KMS-11 (cell line): ENCODE data around the gene SYVN1.

Source experiments
- H2AFZ ChIP-seq: fragments of 200-600 bp; sonication (generic); 2 replicates; pipeline ENCODE4 v1.6.1; 2016; ENCODE audit warnings: antibody characterized with exemption, mixed run types, low read depth
- H3K27ac ChIP-seq: fragments of 200-600 bp; sonication (generic); 2 replicates; pipeline ENCODE4 v1.6.1; 2016; ENCODE audit warnings: mild to moderate bottlenecking, mixed run types
- H3K27me3 ChIP-seq: fragments of 200-600 bp; sonication (generic); 2 replicates; pipeline ENCODE4 v1.6.1; 2017; ENCODE audit warnings: mild to moderate bottlenecking, low read depth, mixed run types, moderate library complexity; ENCODE audit not compliant: insufficient read depth
- H3K36me3 ChIP-seq: fragments of 200-600 bp; sonication (generic); 2 replicates; pipeline ENCODE4 v1.6.1; 2017; ENCODE audit warnings: mild to moderate bottlenecking, mixed run types; ENCODE audit not compliant: insufficient read depth
- H3K4me1 ChIP-seq: fragments of 200-600 bp; sonication (generic); 2 replicates; pipeline ENCODE4 v1.6.1; 2016; ENCODE audit warnings: mild to moderate bottlenecking, low read depth, mixed run types; ENCODE audit not compliant: poor library complexity, severe bottlenecking
- H3K4me2 ChIP-seq: fragments of 200-600 bp; sonication (generic); 2 replicates; pipeline ENCODE4 v1.7.0; 2016; ENCODE audit warnings: mild to moderate bottlenecking, mixed run types
- H3K4me3 ChIP-seq: fragments of 200-600 bp; sonication (generic); IDR thresholded peaks from 2 replicates; pipeline ENCODE4 v1.6.1; 2017; ENCODE audit warnings: low read depth, low read length, mixed read lengths; ENCODE audit not compliant: insufficient read depth
- H3K79me2 ChIP-seq: fragments of 200-600 bp; sonication (generic); 2 replicates; pipeline ENCODE4 v1.6.1; 2016; ENCODE audit warnings: low read depth, mixed run types; ENCODE audit not compliant: insufficient read depth
- H3K9ac ChIP-seq: fragments of 200-600 bp; sonication (generic); 2 replicates; pipeline ENCODE4 v1.6.1; 2016; ENCODE audit warnings: mild to moderate bottlenecking, mixed run types
- H4K20me1 ChIP-seq: fragments of 200-600 bp; sonication (generic); 2 replicates; pipeline ENCODE4 v1.6.1; 2016; ENCODE audit warnings: mild to moderate bottlenecking, mixed run types; ENCODE audit not compliant: insufficient read depth
- TF ChIP-seq, protein P1 (sequence below): fragments of 200-600 bp; sonication (generic); conservative IDR thresholded peaks from 2 replicates; pipeline ENCODE4 v1.6.1; 2017; ENCODE audit warnings: low read depth, mild to moderate bottlenecking, antibody characterized with exemption, low read length, moderate library complexity, mixed read lengths

The SYVN1 gene

GRCh38 chr11:65134240-65134951 is at the start of gene SYVN1:
SYVN1 (minus strand) TSS chr11:65134519; CDS start chr11:65133601, 918 bp downstream.
- TF ChIP-seq, protein P1, sequence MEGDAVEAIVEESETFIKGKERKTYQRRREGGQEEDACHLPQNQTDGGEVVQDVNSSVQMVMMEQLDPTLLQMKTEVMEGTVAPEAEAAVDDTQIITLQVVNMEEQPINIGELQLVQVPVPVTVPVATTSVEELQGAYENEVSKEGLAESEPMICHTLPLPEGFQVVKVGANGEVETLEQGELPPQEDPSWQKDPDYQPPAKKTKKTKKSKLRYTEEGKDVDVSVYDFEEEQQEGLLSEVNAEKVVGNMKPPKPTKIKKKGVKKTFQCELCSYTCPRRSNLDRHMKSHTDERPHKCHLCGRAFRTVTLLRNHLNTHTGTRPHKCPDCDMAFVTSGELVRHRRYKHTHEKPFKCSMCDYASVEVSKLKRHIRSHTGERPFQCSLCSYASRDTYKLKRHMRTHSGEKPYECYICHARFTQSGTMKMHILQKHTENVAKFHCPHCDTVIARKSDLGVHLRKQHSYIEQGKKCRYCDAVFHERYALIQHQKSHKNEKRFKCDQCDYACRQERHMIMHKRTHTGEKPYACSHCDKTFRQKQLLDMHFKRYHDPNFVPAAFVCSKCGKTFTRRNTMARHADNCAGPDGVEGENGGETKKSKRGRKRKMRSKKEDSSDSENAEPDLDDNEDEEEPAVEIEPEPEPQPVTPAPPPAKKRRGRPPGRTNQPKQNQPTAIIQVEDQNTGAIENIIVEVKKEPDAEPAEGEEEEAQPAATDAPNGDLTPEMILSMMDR = no peak
- Histone ChIP-seq H3K9ac (peak within 1 kb of the TSS; percentile 99), H3K4me2 (peak within 1 kb of the TSS; percentile 80), H3K36me3 (no peaks in the 10 kb centered on the region), H4K20me1 (no peaks in the 10 kb centered on the region), H3K27ac (peak within 1 kb of the TSS; percentile 94), H3K4me3 (peak within 1 kb of the TSS; percentile 37), H3K4me1 (peaks cover 25% of the 10 kb centered on the region), H2AFZ (peak within 1 kb of the TSS; percentile 48), H3K27me3 (no peaks in the 10 kb centered on the region), H3K79me2 (peaks cover 14% of the 10 kb centered on the region)

- no peaks in the 10 kb centered on the region for H3K27me3 ChIP-seq
- H3K4me3 ChIP-seq = no peak overlapping the region
Observed at GRCh38 chr11:65183201-65183891, 49.0 kb upstream of the SYVN1 start.

GRCh38 chr11:65182258-65183170 is 48.2 kb upstream of the SYVN1 start:
- Histone ChIP-seq H2AFZ (peak overlapping the region; percentile 52), H4K20me1 (no peaks in the 10 kb centered on the region), H3K79me2 (0 out of 2 replicates have a peak, but pooled peaks cover 5% of the 10 kb centered on the region), H3K9ac (peak overlapping the region; percentile 73), H3K27me3 (no peaks in the 10 kb centered on the region), H3K4me2 (peak overlapping the region; percentile 82), H3K36me3 (no peaks in the 10 kb centered on the region), H3K4me3 (no peak overlapping the region), H3K4me1 (peaks cover 16% of the 10 kb centered on the region), H3K27ac (peak overlapping the region; percentile 36)
- TF ChIP-seq, protein P1 = no peak

More at GRCh38 chr11:65183201-65183891, 49.0 kb upstream of the SYVN1 start:
- TF ChIP-seq, protein P1 = no peak
- Histone ChIP-seq H3K9ac (no peak overlapping the region), H2AFZ (no peak overlapping the region), H3K4me2 (no peak overlapping the region), H3K36me3 (no peaks in the 10 kb centered on the region), H3K27ac (no peak overlapping the region), H3K79me2 (0 out of 2 replicates have a peak, but pooled peaks cover 5% of the 10 kb centered on the region), H4K20me1 (no peaks in the 10 kb centered on the region), H3K4me1 (peaks cover 16% of the 10 kb centered on the region)

DNA sequence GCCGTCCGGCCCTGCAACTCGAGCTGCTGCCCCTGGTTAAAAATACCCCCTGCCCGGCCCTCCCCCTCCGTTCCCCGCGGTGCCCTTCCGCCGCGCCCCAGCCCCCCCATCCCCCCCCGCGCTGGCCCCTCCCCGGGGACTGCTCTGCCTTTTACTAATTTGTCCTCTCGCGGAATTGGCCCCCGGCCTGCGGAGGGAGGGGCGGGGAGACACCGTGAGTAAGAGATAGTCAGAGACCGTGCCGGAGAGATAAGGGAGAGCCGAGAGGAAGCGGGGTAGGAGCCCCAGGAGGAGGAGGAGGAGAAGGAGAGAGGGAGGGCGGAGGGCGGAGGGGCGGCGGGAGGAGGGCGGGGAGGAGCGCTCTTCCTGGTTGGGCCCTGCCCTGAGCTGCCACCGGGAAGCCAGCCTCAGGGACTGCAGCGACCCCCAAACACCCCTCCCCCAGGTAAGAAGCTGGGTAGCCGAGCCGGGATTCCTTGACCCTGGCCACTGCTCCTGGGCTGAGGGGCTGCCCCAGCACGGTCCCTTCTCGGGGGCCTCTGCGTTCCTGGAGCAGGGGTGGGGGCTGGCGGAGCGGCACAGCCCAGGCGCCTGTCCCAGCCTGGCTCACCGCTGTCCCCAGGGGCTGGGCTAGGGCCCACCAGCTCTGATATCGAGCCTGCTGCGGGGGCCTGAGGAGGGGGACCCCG is 47.4 kb upstream of the SYVN1 start, which contains the start of gene CAPN1:
Gene CAPN1, plus strand, starts transcription at position 360 of the 689 bp plus-strand sequence. CDS start 774 bp downstream, outside the sequence.
- no peak within 1 kb of the TSS for H3K4me3 ChIP-seq
- no peaks in the 10 kb centered on the region for H3K27me3 ChIP-seq
- H3K36me3 ChIP-seq = no peaks in the 10 kb centered on the region
- peak within 1 kb of the TSS; percentile 73 for H3K9ac ChIP-seq
- H2AFZ ChIP-seq = peak within 1 kb of the TSS; percentile 93
- TF ChIP-seq, protein P1 = no peak
- H3K79me2 ChIP-seq = 0 out of 2 replicates have a peak, but pooled peaks cover 5% of the 10 kb centered on the region
- peak within 1 kb of the TSS; percentile 39 for H3K27ac ChIP-seq
- peak within 1 kb of the TSS; percentile 87 for H3K4me2 ChIP-seq
- no peaks in the 10 kb centered on the region for H4K20me1 ChIP-seq
- H3K4me1 ChIP-seq = peaks cover 16% of the 10 kb centered on the region
